ENCODE measurements around the gene CFAP58. TPM values are rescaled to one million over a fixed set of nuclear protein-coding genes. Genes with fewer than 3 reads are reported as not detected.
A peak's percentile ranks its signal among the peaks of the same experiment; 100 is the strongest.

Gene CFAP58
- total and polyA plus RNA-seq, 2 of the 13 experiments (the other 11 are each of a cell fraction or from before 2014, with no cell fraction given), result 0.03 TPM; not detected in 1

GRCh38 chr10:104349623-104350126 is 4.0 kb upstream of the CFAP58 start (continued):
- TF ChIP-seq ZNF142 (CRISPR knock-in tag; IDR thresholded peaks at IDR 0.05) (no peak), ZMAT3 (CRISPR knock-in tag; conservative IDR thresholded peaks at IDR 0.05) (no peak), ZNF451 (CRISPR knock-in tag; IDR thresholded peaks at IDR 0.05) (no peak), ATF2 (CRISPR knock-in tag; IDR thresholded peaks at IDR 0.05) (0 out of 2 replicates have a peak, but pooled peaks have one; percentile 30), AHDC1 (CRISPR knock-in tag; IDR thresholded peaks at IDR 0.05; ENCODE audit: borderline replicate concordance) (no peak), RFX3 (CRISPR knock-in tag; IDR thresholded peaks at IDR 0.05) (0 out of 2 replicates have a peak, but pooled peaks have one; percentile 21), MEF2D (CRISPR knock-in tag; IDR thresholded peaks at IDR 0.05) (no peak), ZSCAN12 (CRISPR knock-in tag; IDR thresholded peaks at IDR 0.05) (no peak), ZNF335 (CRISPR knock-in tag; IDR thresholded peaks at IDR 0.05) (no peak), ZBTB3 (CRISPR knock-in tag; IDR thresholded peaks at IDR 0.05; ENCODE audit: borderline replicate concordance, low read depth) (no peak)
- TF ChIP-seq, protein P1, sequence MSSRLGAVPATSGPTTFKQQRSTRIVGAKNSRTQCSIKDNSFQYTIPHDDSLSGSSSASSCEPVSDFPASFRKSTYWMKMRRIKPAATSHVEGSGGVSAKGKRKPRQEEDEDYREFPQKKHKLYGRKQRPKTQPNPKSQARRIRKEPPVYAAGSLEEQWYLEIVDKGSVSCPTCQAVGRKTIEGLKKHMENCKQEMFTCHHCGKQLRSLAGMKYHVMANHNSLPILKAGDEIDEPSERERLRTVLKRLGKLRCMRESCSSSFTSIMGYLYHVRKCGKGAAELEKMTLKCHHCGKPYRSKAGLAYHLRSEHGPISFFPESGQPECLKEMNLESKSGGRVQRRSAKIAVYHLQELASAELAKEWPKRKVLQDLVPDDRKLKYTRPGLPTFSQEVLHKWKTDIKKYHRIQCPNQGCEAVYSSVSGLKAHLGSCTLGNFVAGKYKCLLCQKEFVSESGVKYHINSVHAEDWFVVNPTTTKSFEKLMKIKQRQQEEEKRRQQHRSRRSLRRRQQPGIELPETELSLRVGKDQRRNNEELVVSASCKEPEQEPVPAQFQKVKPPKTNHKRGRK (CRISPR knock-in tag; IDR thresholded peaks at IDR 0.05), result no peak
- TF ChIP-seq, protein P2, sequence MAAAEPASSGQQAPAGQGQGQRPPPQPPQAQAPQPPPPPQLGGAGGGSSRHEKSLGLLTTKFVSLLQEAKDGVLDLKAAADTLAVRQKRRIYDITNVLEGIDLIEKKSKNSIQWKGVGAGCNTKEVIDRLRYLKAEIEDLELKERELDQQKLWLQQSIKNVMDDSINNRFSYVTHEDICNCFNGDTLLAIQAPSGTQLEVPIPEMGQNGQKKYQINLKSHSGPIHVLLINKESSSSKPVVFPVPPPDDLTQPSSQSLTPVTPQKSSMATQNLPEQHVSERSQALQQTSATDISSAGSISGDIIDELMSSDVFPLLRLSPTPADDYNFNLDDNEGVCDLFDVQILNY (CRISPR knock-in tag; conservative IDR thresholded peaks at IDR 0.05), result no peak
